OCI-LY3 (cell line): ENCODE measurements around the gene ETFBKMT.
"Not testable (repeated sequence)": the region's sequence is repeated elsewhere in the genome, so short reads cannot be mapped to it uniquely, and the experiment has no call there.

Experiments used
- H2AFZ ChIP-seq: fragments of 200-600, 300-600 bp; shearing (Covaris generic); 2 replicates; pipeline ENCODE4 v1.6.0; 2014; ENCODE audit warnings: antibody characterized with exemption, low read depth, low read length
- H3K27ac ChIP-seq: fragments of 200-600, 300-600 bp; sonication (generic); 2 replicates; pipeline ENCODE4 v1.5.1; 2014; ENCODE audit warnings: mild to moderate bottlenecking, low read length, moderate library complexity, mixed read lengths
- H3K27me3 ChIP-seq: fragments of 200-600, 300-600 bp; sonication (generic); 2 replicates; pipeline ENCODE4 v1.6.1; 2014; ENCODE audit warnings: low read depth, low read length, mixed read lengths
- H3K36me3 ChIP-seq: fragments of 200-600, 300-600 bp; sonication (generic); replicated peaks from 2 replicates; pipeline ENCODE3; 2014; ENCODE audit warnings: low read depth, low read length, mixed read lengths
- H3K4me1 ChIP-seq: fragments of 300-600, 200-600 bp; sonication (generic); 2 replicates; pipeline ENCODE4 v1.6.1; 2014; ENCODE audit warnings: low read length, mixed read lengths
- H3K4me2 ChIP-seq: fragments of 200-600, 300-600 bp; sonication (generic); 2 replicates; pipeline ENCODE4 v1.6.1; 2014; ENCODE audit warnings: low read length, mixed read lengths
- H3K4me3 ChIP-seq: fragments of 300-600, 200-600 bp; sonication (generic); 2 replicates; pipeline ENCODE4 v1.5.1; 2014; ENCODE audit warnings: antibody characterized with exemption, mild to moderate bottlenecking, low read length, moderate library complexity
- H3K79me2 ChIP-seq: fragments of 300-600, 200-600 bp; shearing (Covaris generic); 2 replicates; pipeline ENCODE4 v1.6.1; 2014; ENCODE audit warnings: mild to moderate bottlenecking, low read length, mixed read lengths
- H3K9ac ChIP-seq: fragments of 300-600, 200-600 bp; shearing (Covaris generic); 2 replicates; pipeline ENCODE4 v1.6.0; 2014; ENCODE audit warnings: mild to moderate bottlenecking, low read length, moderate library complexity
- H3K9me3 ChIP-seq: fragments of 200-600, 300-600 bp; shearing (Covaris generic); 2 replicates; pipeline ENCODE4 v1.6.1; 2014; ENCODE audit warnings: low read length, mixed read lengths; ENCODE audit not compliant: insufficient read depth
- H4K20me1 ChIP-seq: fragments of 200-600, 300-600 bp; sonication (generic); 2 replicates; pipeline ENCODE4 v1.6.1; 2016; ENCODE audit warnings: low read length, mixed read lengths; ENCODE audit not compliant: insufficient read depth
- CTCF ChIP-seq: fragments of 200-600, 300-600 bp; sonication (generic); IDR thresholded peaks from 2 replicates; pipeline ENCODE4 v1.5.1; 2014; ENCODE audit warnings: antibody characterized with exemption, low read length, low read depth
- EZH2phosphoT487 ChIP-seq: fragments of 200-600 bp; shearing (Covaris generic); IDR thresholded peaks from 2 replicates; pipeline ENCODE4 v1.6.1; 2018; ENCODE audit warnings: antibody characterized with exemption, mixed run types, low read depth

Gene ETFBKMT

DNA sequence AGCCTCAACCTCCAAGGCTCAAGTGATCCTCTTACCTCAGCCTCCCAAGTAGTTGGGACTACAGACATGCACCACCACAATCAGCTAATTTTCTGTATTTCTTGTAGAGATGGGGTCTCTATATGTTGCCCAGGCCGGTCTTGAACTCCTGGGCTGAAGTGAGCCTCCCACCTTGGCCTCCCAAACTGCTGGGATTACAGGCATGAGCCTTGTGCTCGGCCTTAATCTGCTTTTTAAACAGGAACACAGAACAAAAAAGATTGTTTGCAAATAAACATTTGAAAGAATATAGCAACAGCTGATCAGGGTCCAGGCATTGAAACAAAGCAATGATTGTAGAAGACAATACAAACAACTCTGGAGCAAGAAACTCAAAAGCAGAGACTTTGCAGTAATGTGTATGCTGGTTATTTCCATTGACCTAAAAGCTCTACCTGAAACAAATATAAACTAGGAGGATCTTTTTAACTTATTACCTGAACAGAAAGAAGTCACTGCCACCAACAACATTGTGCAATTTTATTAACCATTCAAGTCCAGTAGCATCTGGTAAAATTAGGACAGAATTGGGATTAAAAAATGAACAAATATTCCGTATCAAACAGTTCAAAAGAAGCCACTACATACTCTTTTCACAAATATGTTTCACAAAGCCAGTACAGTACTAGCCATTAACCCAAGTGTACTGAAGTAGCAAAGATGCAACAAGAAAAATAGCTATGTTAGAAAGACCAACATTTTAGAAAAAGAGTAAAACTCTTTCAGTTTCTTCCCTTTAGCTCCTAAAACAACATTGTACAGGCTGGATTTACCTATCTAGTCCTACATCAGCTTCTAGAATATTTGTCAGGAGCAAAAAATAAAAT is 55.2 kb downstream of the ETFBKMT start:
- Histone ChIP-seq H3K27ac (peak overlapping the region; percentile 87), H3K4me3 (peak overlapping the region; percentile 18; the same call in 1 of the 2 replicates), H3K9ac (peak overlapping the region; percentile 67), H3K9me3 (no peaks in the 10 kb centered on the region), H4K20me1 (no peaks in the 10 kb centered on the region), H3K79me2 (no peaks in the 10 kb centered on the region), H3K27me3 (no peaks in the 10 kb centered on the region), H3K4me2 (peak overlapping the region; percentile 76), H3K36me3 (peaks cover 11% of the 10 kb centered on the region), H3K4me1 (peaks cover 18% of the 10 kb centered on the region), H2AFZ (peak overlapping the region; percentile 78)
- TF ChIP-seq EZH2phosphoT487: no peak

DNA sequence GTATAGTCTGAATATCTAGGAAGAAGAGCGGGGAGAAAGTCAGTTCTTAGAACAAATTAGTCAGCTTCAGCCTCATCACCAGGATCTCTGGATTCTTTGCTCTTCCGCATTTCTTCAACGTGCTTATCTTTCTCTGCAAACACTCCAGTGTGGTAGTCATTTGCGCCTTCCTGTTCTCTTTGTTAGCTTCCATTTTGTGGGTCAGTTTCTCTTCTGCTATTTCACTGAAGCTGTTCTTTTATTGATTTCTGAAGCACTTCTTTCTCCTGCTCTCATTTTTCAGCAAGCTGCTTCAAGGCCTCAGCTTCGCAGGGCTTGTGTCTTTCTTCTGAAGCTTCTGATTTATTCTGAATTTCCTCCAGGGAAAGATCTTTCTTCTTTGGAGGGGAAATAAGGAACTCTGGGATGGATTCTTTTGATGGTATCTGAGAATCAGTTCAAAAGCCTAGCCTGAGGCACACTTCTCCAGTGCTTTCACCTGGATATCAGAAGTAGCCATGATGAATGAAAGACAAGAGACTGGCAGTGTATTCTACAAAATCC is 55.9 kb downstream of the ETFBKMT start:
- Histone ChIP-seq H3K4me3 (peak overlapping the region; percentile 56), H2AFZ (peak overlapping the region; percentile 78)

GRCh38 chr12:31716998-31717397 is 57.5 kb downstream of the ETFBKMT start:
- Histone ChIP-seq H3K36me3 (peaks cover 20% of the 10 kb centered on the region), H3K4me1 (peaks cover 18% of the 10 kb centered on the region)
- H3K4me3 ChIP-seq, H3K4me2 ChIP-seq, H3K9ac ChIP-seq, H4K20me1 ChIP-seq, H3K27me3 ChIP-seq, H2AFZ ChIP-seq, H3K27ac ChIP-seq, H3K79me2 ChIP-seq, H3K9me3 ChIP-seq: not testable (repeated sequence)

More for the DNA sequence above, 55.9 kb downstream of the ETFBKMT start:
- H3K36me3 ChIP-seq: peaks cover 13% of the 10 kb centered on the region
- TF ChIP-seq CTCF (no peak), EZH2phosphoT487 (no peak)
- H4K20me1 ChIP-seq: no peaks in the 10 kb centered on the region
- H3K4me2 ChIP-seq: peak overlapping the region; percentile 76
- H3K9me3 ChIP-seq: no peaks in the 10 kb centered on the region
- no peaks in the 10 kb centered on the region; the same call in 1 of the 2 replicates for H3K79me2 ChIP-seq
- H3K27ac ChIP-seq: peak overlapping the region; percentile 87
- H3K4me1 ChIP-seq: peaks cover 18% of the 10 kb centered on the region
- peak overlapping the region; percentile 67 for H3K9ac ChIP-seq
- H3K27me3 ChIP-seq: no peaks in the 10 kb centered on the region

- H2AFZ ChIP-seq, H4K20me1 ChIP-seq, H3K4me3 ChIP-seq, H3K27ac ChIP-seq, H3K4me2 ChIP-seq, H3K9me3 ChIP-seq, H3K9ac ChIP-seq, H3K27me3 ChIP-seq: not testable (repeated sequence)
- peaks cover 13% of the 10 kb centered on the region for H3K79me2 ChIP-seq
- peaks cover 24% of the 10 kb centered on the region for H3K36me3 ChIP-seq
- peaks cover 18% of the 10 kb centered on the region for H3K4me1 ChIP-seq
These were observed 59.2 kb downstream of the ETFBKMT start for GRCh38 chr12:31718542-31719198.

DNA sequence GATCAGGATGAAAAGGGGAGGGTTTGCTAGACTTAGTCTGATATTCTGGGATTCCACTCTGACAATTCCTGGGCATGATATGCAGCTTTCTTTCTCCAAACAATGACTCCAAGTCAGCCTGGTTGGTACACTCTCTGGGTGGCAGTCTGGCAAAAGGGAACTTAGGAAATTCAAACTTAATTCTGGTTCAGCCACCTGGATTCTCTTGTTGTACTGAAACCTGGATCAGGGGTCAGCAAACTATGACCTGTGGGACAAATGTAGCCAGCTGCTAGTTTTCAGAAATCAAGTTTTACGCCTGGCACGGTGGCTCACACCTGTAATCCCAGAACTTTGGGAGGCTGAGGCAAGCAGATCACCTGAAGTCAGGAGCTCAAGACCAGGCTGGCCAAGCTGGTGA is 63.1 kb downstream of the ETFBKMT start:
- TF ChIP-seq EZH2phosphoT487 (no peak), CTCF (no peak)
- Histone ChIP-seq H3K4me1 (no peaks in the 10 kb centered on the region), H3K4me2 (no peak overlapping the region), H2AFZ (no peak overlapping the region), H3K79me2 (peaks cover 18% of the 10 kb centered on the region), H4K20me1 (no peaks in the 10 kb centered on the region), H3K27ac (no peak overlapping the region), H3K9me3 (no peaks in the 10 kb centered on the region), H3K27me3 (no peaks in the 10 kb centered on the region), H3K4me3 (no peak overlapping the region), H3K36me3 (peaks cover 15% of the 10 kb centered on the region), H3K9ac (no peak overlapping the region)
